ENCODE results near the gene CP.

CP gene

DNA sequence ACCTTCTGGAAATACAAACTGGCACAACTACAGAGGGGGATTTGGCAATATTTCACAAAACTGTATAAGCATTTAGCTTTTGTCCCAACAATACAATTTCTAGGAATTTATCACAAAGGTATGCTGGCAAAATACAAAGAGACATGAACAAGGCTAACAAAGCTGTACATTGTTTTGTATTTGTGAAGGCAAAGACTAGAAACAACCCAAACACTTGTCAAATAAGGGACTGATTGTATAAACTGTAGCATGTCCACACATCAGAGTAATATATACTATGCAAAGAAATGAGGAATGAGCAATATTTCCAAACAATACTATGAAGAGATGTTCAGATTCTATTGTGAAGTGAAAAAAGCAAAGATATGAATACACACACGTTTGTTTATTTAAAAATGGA lies 26.4 kb downstream of the CP start:
- no peaks in the 10 kb centered on the region for H3K4me1 ChIP-seq
- no peaks in the 10 kb centered on the region for H3K79me2 ChIP-seq
- no peak overlapping the region for H2AFZ ChIP-seq
- H3K4me2 ChIP-seq (ENCODE audit: low read length) = no peak overlapping the region
- no peaks in the 10 kb centered on the region for H3K9me3 ChIP-seq (ENCODE audit: control insufficient read depth, low read length)
- no peaks in the 10 kb centered on the region for H3K27me3 ChIP-seq (ENCODE audit: control insufficient read depth, insufficient read depth, low read length)
- H3K9ac ChIP-seq = no peak overlapping the region
- H3K4me3 ChIP-seq (ENCODE audit: low read depth, low read length) = no peak overlapping the region
- TF ChIP-seq, protein P1, sequence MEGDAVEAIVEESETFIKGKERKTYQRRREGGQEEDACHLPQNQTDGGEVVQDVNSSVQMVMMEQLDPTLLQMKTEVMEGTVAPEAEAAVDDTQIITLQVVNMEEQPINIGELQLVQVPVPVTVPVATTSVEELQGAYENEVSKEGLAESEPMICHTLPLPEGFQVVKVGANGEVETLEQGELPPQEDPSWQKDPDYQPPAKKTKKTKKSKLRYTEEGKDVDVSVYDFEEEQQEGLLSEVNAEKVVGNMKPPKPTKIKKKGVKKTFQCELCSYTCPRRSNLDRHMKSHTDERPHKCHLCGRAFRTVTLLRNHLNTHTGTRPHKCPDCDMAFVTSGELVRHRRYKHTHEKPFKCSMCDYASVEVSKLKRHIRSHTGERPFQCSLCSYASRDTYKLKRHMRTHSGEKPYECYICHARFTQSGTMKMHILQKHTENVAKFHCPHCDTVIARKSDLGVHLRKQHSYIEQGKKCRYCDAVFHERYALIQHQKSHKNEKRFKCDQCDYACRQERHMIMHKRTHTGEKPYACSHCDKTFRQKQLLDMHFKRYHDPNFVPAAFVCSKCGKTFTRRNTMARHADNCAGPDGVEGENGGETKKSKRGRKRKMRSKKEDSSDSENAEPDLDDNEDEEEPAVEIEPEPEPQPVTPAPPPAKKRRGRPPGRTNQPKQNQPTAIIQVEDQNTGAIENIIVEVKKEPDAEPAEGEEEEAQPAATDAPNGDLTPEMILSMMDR (IDR thresholded peaks at IDR 0.05) = no peak
- H3K36me3 ChIP-seq (ENCODE audit: control insufficient read depth, insufficient read depth, low read length) = no peaks in the 10 kb centered on the region
- no peak overlapping the region for H3K27ac ChIP-seq

DNA sequence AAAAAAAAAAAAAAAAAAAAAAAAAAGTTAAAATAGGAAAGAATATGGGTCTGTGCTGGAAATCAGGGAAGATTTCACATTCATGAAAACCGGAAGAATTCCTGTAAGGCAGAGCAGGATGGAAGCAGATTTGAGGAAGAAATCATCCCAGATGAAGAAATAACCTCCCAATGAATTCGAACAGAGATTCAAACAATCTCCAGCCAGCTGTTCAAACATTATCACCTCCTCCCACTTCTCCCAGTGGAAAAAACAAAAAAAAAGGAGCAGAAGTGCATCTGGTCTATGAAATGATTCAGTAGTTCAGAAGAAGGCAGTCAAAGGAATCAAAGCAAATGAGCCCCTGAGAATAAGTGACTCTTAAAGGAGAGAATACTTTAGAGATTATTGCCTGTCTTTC lies 33.1 kb downstream of the CP start:
- Histone ChIP-seq H3K4me2 (ENCODE audit: low read length) (no peak overlapping the region), H3K9ac (no peak overlapping the region), H3K27me3 (ENCODE audit: control insufficient read depth, insufficient read depth, low read length) (no peaks in the 10 kb centered on the region), H2AFZ (no peak overlapping the region), H3K36me3 (ENCODE audit: control insufficient read depth, insufficient read depth, low read length) (no peaks in the 10 kb centered on the region), H3K27ac (no peak overlapping the region), H3K4me3 (ENCODE audit: low read depth, low read length) (no peak overlapping the region), H3K79me2 (no peaks in the 10 kb centered on the region), H3K9me3 (ENCODE audit: control insufficient read depth, low read length) (no peaks in the 10 kb centered on the region), H3K4me1 (no peaks in the 10 kb centered on the region)
- TF ChIP-seq, protein P1 (IDR thresholded peaks at IDR 0.05) = no peak

DNA sequence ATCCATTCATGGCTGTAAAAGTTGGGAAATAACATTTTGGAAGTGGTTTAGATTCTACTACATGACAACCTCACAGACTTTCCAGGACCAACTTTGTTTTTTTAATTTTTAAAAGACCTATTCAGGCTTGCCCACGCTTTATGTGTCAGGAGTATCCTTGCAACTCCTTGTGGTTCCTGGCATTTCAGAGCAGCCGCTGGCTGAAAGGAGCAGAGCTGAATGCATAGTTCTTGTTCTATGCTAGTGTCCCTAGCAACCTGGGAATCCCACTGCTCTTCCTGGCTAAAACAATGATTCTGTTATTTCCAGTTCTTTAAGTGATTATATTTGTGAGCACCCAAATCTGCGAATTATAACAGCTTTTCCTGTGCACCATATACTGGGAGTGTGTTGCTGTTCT lies 34.9 kb downstream of the CP start:
- no peaks in the 10 kb centered on the region for H3K9me3 ChIP-seq (ENCODE audit: control insufficient read depth, low read length)
- no peaks in the 10 kb centered on the region for H3K79me2 ChIP-seq
- no peak overlapping the region for H3K27ac ChIP-seq
- TF ChIP-seq, protein P1 (IDR thresholded peaks at IDR 0.05) = no peak
- no peaks in the 10 kb centered on the region for H3K4me1 ChIP-seq
- H3K36me3 ChIP-seq (ENCODE audit: control insufficient read depth, insufficient read depth, low read length) = no peaks in the 10 kb centered on the region
- no peak overlapping the region for H2AFZ ChIP-seq
- no peak overlapping the region for H3K9ac ChIP-seq
- H3K4me3 ChIP-seq (ENCODE audit: low read depth, low read length) = no peak overlapping the region
- no peak overlapping the region for H3K4me2 ChIP-seq (ENCODE audit: low read length)
- no peaks in the 10 kb centered on the region for H3K27me3 ChIP-seq (ENCODE audit: control insufficient read depth, insufficient read depth, low read length)

DNA sequence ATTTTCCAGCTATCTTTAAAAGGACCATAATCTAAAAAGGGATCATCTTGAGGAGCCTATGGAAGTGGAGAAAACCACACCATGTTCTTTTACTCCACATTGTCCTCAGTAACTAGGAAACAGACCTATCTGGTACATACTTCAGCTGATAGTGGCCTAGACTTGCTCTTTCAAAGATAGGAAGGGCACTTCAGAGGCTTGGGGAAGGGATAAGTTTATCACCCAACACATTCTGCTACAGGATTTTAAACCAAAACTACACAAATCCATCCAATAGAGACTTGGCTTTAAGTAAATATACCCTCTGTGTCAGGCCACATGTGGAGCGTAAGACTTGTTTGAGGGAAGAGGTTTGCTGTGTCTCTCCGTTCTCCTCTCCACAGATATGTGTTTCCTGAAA lies 35.4 kb downstream of the CP start:
- TF ChIP-seq, protein P1 (IDR thresholded peaks at IDR 0.05) = no peak
- no peaks in the 10 kb centered on the region for H3K79me2 ChIP-seq
- no peak overlapping the region for H3K9ac ChIP-seq
- H3K27me3 ChIP-seq (ENCODE audit: control insufficient read depth, insufficient read depth, low read length) = no peaks in the 10 kb centered on the region
- no peak overlapping the region for H2AFZ ChIP-seq
- H3K27ac ChIP-seq = no peak overlapping the region
- no peaks in the 10 kb centered on the region for H3K9me3 ChIP-seq (ENCODE audit: control insufficient read depth, low read length)
- no peak overlapping the region for H3K4me3 ChIP-seq (ENCODE audit: low read depth, low read length)
- no peaks in the 10 kb centered on the region for H3K4me1 ChIP-seq
- no peak overlapping the region for H3K4me2 ChIP-seq (ENCODE audit: low read length)
- no peaks in the 10 kb centered on the region for H3K36me3 ChIP-seq (ENCODE audit: control insufficient read depth, insufficient read depth, low read length)

DNA sequence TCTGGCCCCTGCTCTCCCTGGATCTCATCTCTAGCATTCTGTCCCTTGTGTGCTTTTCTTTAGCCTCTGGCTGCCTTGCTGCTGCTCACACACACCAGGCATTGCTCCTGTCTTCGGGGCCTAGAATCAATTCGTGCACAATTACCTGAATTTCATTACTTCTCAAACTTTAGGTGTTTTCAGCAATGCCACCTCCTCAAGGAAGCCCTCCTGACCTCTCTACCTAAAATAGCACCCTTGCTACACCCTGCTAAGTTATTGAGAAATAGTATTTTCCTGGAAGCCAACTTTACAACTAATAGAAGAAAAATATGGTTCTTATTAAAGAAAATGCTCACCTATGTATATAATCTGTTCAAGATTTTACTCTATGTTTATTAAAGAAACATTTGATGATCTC lies 40.4 kb downstream of the CP start:
- Histone ChIP-seq H3K9ac (no peak overlapping the region), H3K4me3 (ENCODE audit: low read depth, low read length) (no peak overlapping the region), H2AFZ (no peak overlapping the region), H3K36me3 (ENCODE audit: control insufficient read depth, insufficient read depth, low read length) (no peaks in the 10 kb centered on the region), H3K4me1 (no peaks in the 10 kb centered on the region), H3K27me3 (ENCODE audit: control insufficient read depth, insufficient read depth, low read length) (no peaks in the 10 kb centered on the region), H3K79me2 (no peaks in the 10 kb centered on the region), H3K27ac (no peak overlapping the region), H3K4me2 (ENCODE audit: low read length) (no peak overlapping the region), H3K9me3 (ENCODE audit: control insufficient read depth, low read length) (no peaks in the 10 kb centered on the region)
- TF ChIP-seq, protein P1 (IDR thresholded peaks at IDR 0.05) = no peak

Measured in parathyroid adenoma (tissue), 2 donors.